GM20431 (cell line): ENCODE results near the gene PTPRN2.

Experiments
- in situ Hi-C: fragments of 300-500 bp; cut with MseI, MboI; formaldehyde crosslinking; loops from one replicate; pipeline ENCODE4 v1.15.0; 2020; ENCODE audit warnings: low sequenced_read_pairs; ENCODE audit not compliant: unreplicated experiment

Gene PTPRN2

GRCh38 chr7:157828881-157829280 lies 758.7 kb downstream of the PTPRN2 start:
- in situ Hi-C loops = no loop called here

GRCh38 chr7:157828190-157828589 lies 759.4 kb downstream of the PTPRN2 start:
- in situ Hi-C loops = no loop called here

- in situ Hi-C loops = no loop called here
These were observed 759.8 kb downstream of the PTPRN2 start for GRCh38 chr7:157827863-157828160.

GRCh38 chr7:157827045-157827862 lies 760.4 kb downstream of the PTPRN2 start:
- in situ Hi-C loops = no loop called here

- in situ Hi-C loops = no loop called here
These were observed 761.1 kb downstream of the PTPRN2 start for GRCh38 chr7:157826566-157826965.

GRCh38 chr7:157825325-157825724 lies 762.3 kb downstream of the PTPRN2 start:
- in situ Hi-C loops = no loop called here

GRCh38 chr7:157824819-157825121 lies 762.9 kb downstream of the PTPRN2 start:
- in situ Hi-C loops = loop anchor here (25.0 kb wide), 1 partner anchor 88 kb away; no protein-coding TSS in a partner anchor

GRCh38 chr7:157824011-157824818 lies 763.4 kb downstream of the PTPRN2 start:
- in situ Hi-C loops = loop anchor here (25.0 kb wide), 1 partner anchor 88 kb away; no protein-coding TSS in a partner anchor

- in situ Hi-C loops = loop anchor here (25.0 kb wide), 1 partner anchor 90 kb away; no protein-coding TSS in a partner anchor
These were observed 765.0 kb downstream of the PTPRN2 start for GRCh38 chr7:157822688-157823031.

- in situ Hi-C loops = loop anchor here (25.0 kb wide), 1 partner anchor 90 kb away; no protein-coding TSS in a partner anchor
These were observed 765.5 kb downstream of the PTPRN2 start for GRCh38 chr7:157821959-157822687.

GRCh38 chr7:157820796-157821195 lies 766.8 kb downstream of the PTPRN2 start:
- in situ Hi-C loops = loop anchor here (25.0 kb wide), 1 partner anchor 92 kb away; no protein-coding TSS in a partner anchor

GRCh38 chr7:157819455-157819807 lies 768.2 kb downstream of the PTPRN2 start:
- in situ Hi-C loops = loop anchor here (25.0 kb wide), 1 partner anchor 93 kb away; no protein-coding TSS in a partner anchor

- in situ Hi-C loops = loop anchor here (25.0 kb wide), 1 partner anchor 93 kb away; no protein-coding TSS in a partner anchor
These were observed 768.7 kb downstream of the PTPRN2 start for GRCh38 chr7:157818701-157819454.

- in situ Hi-C loops = loop anchor here (25.0 kb wide), 1 partner anchor 94 kb away; no protein-coding TSS in a partner anchor
These were observed 769.5 kb downstream of the PTPRN2 start for GRCh38 chr7:157817944-157818700.

- in situ Hi-C loops = loop anchor here (25.0 kb wide), 1 partner anchor 95 kb away; no protein-coding TSS in a partner anchor
These were observed 770.2 kb downstream of the PTPRN2 start for GRCh38 chr7:157817433-157817832.

- in situ Hi-C loops = loop anchor here (25.0 kb wide), 1 partner anchor 96 kb away; no protein-coding TSS in a partner anchor
These were observed 770.9 kb downstream of the PTPRN2 start for GRCh38 chr7:157816526-157817250.

- in situ Hi-C loops = loop anchor here (25.0 kb wide), 1 partner anchor 96 kb away; no protein-coding TSS in a partner anchor
These were observed 771.5 kb downstream of the PTPRN2 start for GRCh38 chr7:157816086-157816485.

GRCh38 chr7:157815706-157816022 lies 772.0 kb downstream of the PTPRN2 start:
- in situ Hi-C loops = loop anchor here (25.0 kb wide), 1 partner anchor 97 kb away; no protein-coding TSS in a partner anchor
